Measurements from ENCODE around the gene GIPC2.

The GIPC2 gene

GRCh38 chr1:78045563-78045925 lies 222 bp upstream of the GIPC2 start:
- TF ChIP-seq, protein P1, sequence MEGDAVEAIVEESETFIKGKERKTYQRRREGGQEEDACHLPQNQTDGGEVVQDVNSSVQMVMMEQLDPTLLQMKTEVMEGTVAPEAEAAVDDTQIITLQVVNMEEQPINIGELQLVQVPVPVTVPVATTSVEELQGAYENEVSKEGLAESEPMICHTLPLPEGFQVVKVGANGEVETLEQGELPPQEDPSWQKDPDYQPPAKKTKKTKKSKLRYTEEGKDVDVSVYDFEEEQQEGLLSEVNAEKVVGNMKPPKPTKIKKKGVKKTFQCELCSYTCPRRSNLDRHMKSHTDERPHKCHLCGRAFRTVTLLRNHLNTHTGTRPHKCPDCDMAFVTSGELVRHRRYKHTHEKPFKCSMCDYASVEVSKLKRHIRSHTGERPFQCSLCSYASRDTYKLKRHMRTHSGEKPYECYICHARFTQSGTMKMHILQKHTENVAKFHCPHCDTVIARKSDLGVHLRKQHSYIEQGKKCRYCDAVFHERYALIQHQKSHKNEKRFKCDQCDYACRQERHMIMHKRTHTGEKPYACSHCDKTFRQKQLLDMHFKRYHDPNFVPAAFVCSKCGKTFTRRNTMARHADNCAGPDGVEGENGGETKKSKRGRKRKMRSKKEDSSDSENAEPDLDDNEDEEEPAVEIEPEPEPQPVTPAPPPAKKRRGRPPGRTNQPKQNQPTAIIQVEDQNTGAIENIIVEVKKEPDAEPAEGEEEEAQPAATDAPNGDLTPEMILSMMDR (conservative IDR thresholded peaks at IDR 0.05; ENCODE audit: control insufficient read depth, insufficient read depth, low read depth, low read length), result no peak
- H3K4me3 ChIP-seq (ENCODE audit: control insufficient read depth, low read depth, low read length), result peak overlapping the region; percentile 46
- DNase-seq (ENCODE audit: low read depth), result peak; percentile 27

- TF ChIP-seq, protein P1 (conservative IDR thresholded peaks at IDR 0.05; ENCODE audit: control insufficient read depth, insufficient read depth, low read depth, low read length), result no peak
- no peak for DNase-seq (ENCODE audit: low read depth)
- no peak overlapping the region for H3K4me3 ChIP-seq (ENCODE audit: control insufficient read depth, low read depth, low read length)
These were observed 1.3 kb downstream of the GIPC2 start for GRCh38 chr1:78047106-78047505.

- TF ChIP-seq, protein P1 (conservative IDR thresholded peaks at IDR 0.05; ENCODE audit: control insufficient read depth, insufficient read depth, low read depth, low read length), result no peak
- DNase-seq (ENCODE audit: low read depth), result no peak
- no peak overlapping the region for H3K4me3 ChIP-seq (ENCODE audit: control insufficient read depth, low read depth, low read length)
These were observed 1.9 kb downstream of the GIPC2 start for GRCh38 chr1:78047631-78048030.

DNA sequence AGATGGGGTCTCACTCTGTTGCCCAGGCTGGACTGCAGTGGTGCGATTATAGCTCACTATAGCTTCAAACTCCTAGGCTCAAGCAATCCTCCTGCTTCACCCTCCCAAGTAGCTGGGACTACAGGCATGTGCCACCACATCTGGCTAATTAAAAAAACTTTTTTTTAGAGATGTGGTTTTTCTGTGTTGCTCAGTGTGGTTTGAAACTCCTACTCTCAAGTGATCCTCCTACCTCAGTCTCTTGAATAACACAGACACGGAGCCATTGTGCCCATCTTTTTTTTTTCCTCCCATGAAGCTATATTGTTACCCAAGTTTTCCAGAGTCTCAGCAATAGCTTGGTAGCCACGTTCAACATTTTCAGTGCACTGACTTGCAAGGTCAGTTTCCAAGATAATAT lies 2.7 kb downstream of the GIPC2 start:
- TF ChIP-seq, protein P1 (conservative IDR thresholded peaks at IDR 0.05; ENCODE audit: control insufficient read depth, insufficient read depth, low read depth, low read length), result no peak
- no peak overlapping the region for H3K4me3 ChIP-seq (ENCODE audit: control insufficient read depth, low read depth, low read length)
- no peak for DNase-seq (ENCODE audit: low read depth)

DNA sequence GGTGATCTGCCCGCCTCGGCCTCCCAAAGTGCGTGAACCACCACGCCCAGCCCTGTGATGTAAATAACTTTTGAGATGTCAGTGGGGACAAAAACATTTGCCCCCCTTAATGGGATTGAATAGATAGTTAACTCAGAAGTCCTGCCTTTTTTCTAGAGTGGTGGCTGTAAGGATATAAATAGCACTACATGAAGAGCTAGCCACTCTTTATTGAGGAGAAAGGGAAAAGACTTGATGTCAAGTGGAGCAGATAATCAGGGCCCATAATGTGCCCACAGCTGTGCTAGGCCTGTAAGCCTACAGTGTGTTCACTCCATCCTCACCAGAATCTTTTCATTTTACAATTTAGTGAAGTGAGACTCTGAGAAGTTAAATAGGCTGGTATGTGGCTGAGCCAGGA lies 3.6 kb downstream of the GIPC2 start:
- TF ChIP-seq, protein P1 (conservative IDR thresholded peaks at IDR 0.05; ENCODE audit: control insufficient read depth, insufficient read depth, low read depth, low read length), result no peak
- DNase-seq (ENCODE audit: low read depth), result no peak
- no peak overlapping the region for H3K4me3 ChIP-seq (ENCODE audit: control insufficient read depth, low read depth, low read length)

- TF ChIP-seq, protein P1 (conservative IDR thresholded peaks at IDR 0.05; ENCODE audit: control insufficient read depth, insufficient read depth, low read depth, low read length), result no peak
- no peak for DNase-seq (ENCODE audit: low read depth)
- H3K4me3 ChIP-seq (ENCODE audit: control insufficient read depth, low read depth, low read length), result no peak overlapping the region
These were observed 5.2 kb downstream of the GIPC2 start for GRCh38 chr1:78051005-78051404.

Data from fibroblast of mammary gland (primary cell).